MM.1S (cell line): ENCODE data around the gene NUTF2.

Source experiments
- DNase-seq: peaks from one replicate; pipeline ENCODE4 v3.0.0-alpha.2; 2015
- H2AFZ ChIP-seq: fragments of 300-600 bp; sonication (generic); 2 replicates; pipeline ENCODE4 v1.6.0; 2016; ENCODE audit warnings: antibody characterized with exemption, low read length
- H3F3A ChIP-seq: fragments of 300-600 bp; sonication (generic); 2 replicates; pipeline ENCODE4 v1.6.1; 2016; ENCODE audit warnings: mild to moderate bottlenecking, antibody characterized with exemption, low read length, moderate library complexity, mixed read lengths; ENCODE audit not compliant: insufficient read depth
- H3K27ac ChIP-seq: fragments of 300-600 bp; sonication (generic); 2 replicates; pipeline ENCODE4 v1.5.1; 2016; ENCODE audit warnings: mild to moderate bottlenecking, low read length
- H3K27me3 ChIP-seq: fragments of 300-600 bp; sonication (generic); replicated peaks from 2 replicates; pipeline ENCODE4 v1.6.0; 2016; ENCODE audit warnings: low read length; ENCODE audit not compliant: insufficient read depth
- H3K36me3 ChIP-seq: fragments of 300-600 bp; sonication (generic); replicated peaks from 2 replicates; pipeline ENCODE4 v1.6.1; 2016; ENCODE audit warnings: mild to moderate bottlenecking, low read length, mixed read lengths; ENCODE audit not compliant: insufficient read depth
- H3K4me1 ChIP-seq: fragments of 300-600 bp; sonication (generic); 2 replicates; pipeline ENCODE4 v1.6.1; 2016; ENCODE audit warnings: low read length, mixed read lengths
- H3K4me2 ChIP-seq: fragments of 300-600 bp; sonication (generic); 2 replicates; pipeline ENCODE4 v1.6.0; 2016; ENCODE audit warnings: low read depth, low read length
- H3K4me3 ChIP-seq: fragments of 300-600 bp; sonication (generic); 2 replicates; pipeline ENCODE4 v1.5.1; 2016; ENCODE audit warnings: low read length, mixed read lengths
- H3K79me2 ChIP-seq: fragments of 300-600 bp; sonication (generic); 2 replicates; pipeline ENCODE4 v1.6.1; 2016; ENCODE audit warnings: mixed run types, low read length, mixed read lengths
- H3K9ac ChIP-seq: fragments of 300-600 bp; sonication (generic); 2 replicates; pipeline ENCODE4 v1.6.1; 2016; ENCODE audit warnings: low read length, mixed read lengths
- H3K9me2 ChIP-seq: fragments of 300-600 bp; sonication (generic); replicated peaks from 2 replicates; pipeline ENCODE4 v1.6.1; 2016; ENCODE audit warnings: mild to moderate bottlenecking, low read length, mixed read lengths; ENCODE audit not compliant: insufficient read depth
- H3K9me3 ChIP-seq: fragments of 300-600 bp; sonication (generic); replicated peaks from 2 replicates; pipeline ENCODE4 v1.6.1; 2016; ENCODE audit warnings: mild to moderate bottlenecking, low read length, mixed read lengths; ENCODE audit not compliant: insufficient read depth
- H4K20me1 ChIP-seq: fragments of 300-600 bp; sonication (generic); 2 replicates; pipeline ENCODE4 v1.6.1; 2016; ENCODE audit warnings: mild to moderate bottlenecking, low read length, moderate library complexity, mixed read lengths; ENCODE audit not compliant: insufficient read depth
- CTCF ChIP-seq: fragments of 300-600 bp; sonication (generic); IDR thresholded peaks from 2 replicates; pipeline ENCODE4 v1.5.1; 2016; ENCODE audit warnings: antibody characterized with exemption, low read length, mixed read lengths
- EZH2 ChIP-seq: fragments of 300-600 bp; sonication (generic); optimal IDR thresholded peaks from 2 replicates; pipeline ENCODE3; 2017; ENCODE audit warnings: low read depth, mild to moderate bottlenecking, antibody characterized with exemption, low read length, mixed read lengths
- EZH2phosphoT487 ChIP-seq: fragments of 300-600 bp; sonication (generic); IDR thresholded peaks from 2 replicates; pipeline ENCODE4 v1.6.1; 2018; ENCODE audit warnings: antibody characterized with exemption, low read length

NUTF2 gene

GRCh38 chr16:67801883-67802282 is 44.9 kb upstream of the NUTF2 start:
- Histone ChIP-seq H3K9ac (no peak overlapping the region), H3K27ac (no peak overlapping the region)

GRCh38 chr16:67803894-67804293 is 42.8 kb upstream of the NUTF2 start:
- Histone ChIP-seq H3K79me2 (peaks cover 68% of the 10 kb centered on the region), H3K4me3 (no peak overlapping the region), H3K27ac (no peak overlapping the region), H4K20me1 (no peaks in the 10 kb centered on the region), H3F3A (no peaks in the 10 kb centered on the region), H3K4me2 (no peak overlapping the region), H3K4me1 (peaks cover 9% of the 10 kb centered on the region), H3K36me3 (no peaks in the 10 kb centered on the region), H2AFZ (no peak overlapping the region), H3K27me3 (no peaks in the 10 kb centered on the region), H3K9ac (no peak overlapping the region), H3K9me2 (no peaks in the 10 kb centered on the region), H3K9me3 (no peaks in the 10 kb centered on the region)
- no peak for TF ChIP-seq CTCF
- no peak for TF ChIP-seq EZH2phosphoT487
- no peak for TF ChIP-seq EZH2
- DNase-seq: no peak

More at GRCh38 chr16:67801883-67802282, 44.9 kb upstream of the NUTF2 start:
- H3K79me2 ChIP-seq: peaks cover 84% of the 10 kb centered on the region
- no peaks in the 10 kb centered on the region for H3K36me3 ChIP-seq
- H3K4me1 ChIP-seq: peaks cover 9% of the 10 kb centered on the region
- H3K4me3 ChIP-seq: no peak overlapping the region
- no peak overlapping the region for H3K4me2 ChIP-seq
- H3F3A ChIP-seq: no peaks in the 10 kb centered on the region
- no peaks in the 10 kb centered on the region for H4K20me1 ChIP-seq
- no peaks in the 10 kb centered on the region for H3K9me3 ChIP-seq
- no peaks in the 10 kb centered on the region for H3K9me2 ChIP-seq
- no peak for DNase-seq
- no peak overlapping the region for H2AFZ ChIP-seq
- no peaks in the 10 kb centered on the region for H3K27me3 ChIP-seq
- TF ChIP-seq CTCF: no peak
- no peak for TF ChIP-seq EZH2
- TF ChIP-seq EZH2phosphoT487: no peak

GRCh38 chr16:67804853-67805542 is 41.7 kb upstream of the NUTF2 start:
- peaks cover 9% of the 10 kb centered on the region for H3K4me1 ChIP-seq
- no peaks in the 10 kb centered on the region for H3K27me3 ChIP-seq
- H3F3A ChIP-seq: no peaks in the 10 kb centered on the region
- H3K4me2 ChIP-seq: peak overlapping the region; percentile 90
- no peaks in the 10 kb centered on the region for H3K36me3 ChIP-seq
- no peak overlapping the region for H2AFZ ChIP-seq
- no peaks in the 10 kb centered on the region for H3K9me2 ChIP-seq
- peak overlapping the region; percentile 82 for H3K9ac ChIP-seq
- H4K20me1 ChIP-seq: no peaks in the 10 kb centered on the region
- no peaks in the 10 kb centered on the region for H3K9me3 ChIP-seq
- peak overlapping the region; percentile 89 for H3K4me3 ChIP-seq
- H3K27ac ChIP-seq: peak overlapping the region; percentile 33; the same call in 1 of the 2 replicates
- TF ChIP-seq CTCF (no peak), EZH2phosphoT487 (no peak), EZH2 (no peak)
- peaks cover 61% of the 10 kb centered on the region for H3K79me2 ChIP-seq
- DNase-seq: no peak
